Suprapubic skin (tissue), 4 donors: ENCODE results near the gene ANKRD45.

ENCODE experiments used
- CTCF ChIP-seq, 2 donors: fragments of 200-600 bp in 1 of 2; fragments of 450-650 bp in 1 of 2; sonication (generic) in 1 of 2; IDR thresholded peaks; one replicate each; pipeline ENCODE4 v1.5.1; 2016 to 2019; ENCODE audit warnings: antibody characterized with exemption in 2 of 2, mild to moderate bottlenecking in 1 of 2, moderate library complexity in 1 of 2
- POLR2A ChIP-seq, 2 donors: fragments of 450-650 bp; IDR thresholded peaks; one replicate each; pipeline ENCODE4 v1.6.1; 2017; ENCODE audit warnings: antibody characterized with exemption in 2 of 2, mild to moderate bottlenecking in 2 of 2, moderate library complexity in 2 of 2
- POLR2AphosphoS5 ChIP-seq, 3 donors: sonication (generic); formaldehyde crosslinking; IDR thresholded peaks; one replicate each; pipeline ENCODE4 v1.6.1; 2017; ENCODE audit warnings: antibody characterized with exemption in 3 of 3

DNA sequence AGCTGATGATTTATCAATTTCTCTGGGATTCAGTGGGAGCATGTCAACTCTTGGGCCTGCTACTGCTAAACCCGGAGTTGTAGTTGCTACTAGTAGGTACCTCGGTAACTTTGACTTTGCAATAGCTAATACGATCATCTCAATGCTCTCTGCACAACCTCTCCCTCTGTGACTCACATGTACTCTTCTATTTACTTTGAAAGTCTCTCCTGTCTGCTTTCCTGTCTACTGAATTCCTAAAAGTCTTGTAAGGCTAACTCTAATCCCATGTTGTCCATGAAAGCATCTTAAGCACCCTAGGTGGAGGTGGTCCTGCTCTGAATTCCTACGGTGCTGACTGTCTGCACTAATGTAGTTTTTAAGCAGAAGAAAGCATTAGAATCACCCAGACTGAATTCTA is 96.1 kb downstream of the ANKRD45 start:
- no peak for TF ChIP-seq CTCF (IDR thresholded peaks at IDR 0.05)
- no peak for TF ChIP-seq POLR2A (IDR thresholded peaks at IDR 0.05)
- no peak for TF ChIP-seq POLR2AphosphoS5 (IDR thresholded peaks at IDR 0.05)
